ENCODE data around the gene LRPPRC. TPM values are rescaled to one million over a fixed set of nuclear protein-coding genes. Genes with fewer than 3 reads are reported as not detected.

Gene LRPPRC
- total RNA-seq, 1 donor from 2014 or later = 80.3 TPM

- no peak for DNase-seq (ENCODE audit: low read depth)
Observed at GRCh38 chr2:43980902-43981301, 14.9 kb downstream of the LRPPRC start.

GRCh38 chr2:43977677-43978375 lies 18.0 kb downstream of the LRPPRC start:
- DNase-seq (ENCODE audit: low read depth) = no peak

- no peak for DNase-seq (ENCODE audit: low read depth)
Observed at GRCh38 chr2:43960921-43961320, 34.9 kb downstream of the LRPPRC start.

DNA sequence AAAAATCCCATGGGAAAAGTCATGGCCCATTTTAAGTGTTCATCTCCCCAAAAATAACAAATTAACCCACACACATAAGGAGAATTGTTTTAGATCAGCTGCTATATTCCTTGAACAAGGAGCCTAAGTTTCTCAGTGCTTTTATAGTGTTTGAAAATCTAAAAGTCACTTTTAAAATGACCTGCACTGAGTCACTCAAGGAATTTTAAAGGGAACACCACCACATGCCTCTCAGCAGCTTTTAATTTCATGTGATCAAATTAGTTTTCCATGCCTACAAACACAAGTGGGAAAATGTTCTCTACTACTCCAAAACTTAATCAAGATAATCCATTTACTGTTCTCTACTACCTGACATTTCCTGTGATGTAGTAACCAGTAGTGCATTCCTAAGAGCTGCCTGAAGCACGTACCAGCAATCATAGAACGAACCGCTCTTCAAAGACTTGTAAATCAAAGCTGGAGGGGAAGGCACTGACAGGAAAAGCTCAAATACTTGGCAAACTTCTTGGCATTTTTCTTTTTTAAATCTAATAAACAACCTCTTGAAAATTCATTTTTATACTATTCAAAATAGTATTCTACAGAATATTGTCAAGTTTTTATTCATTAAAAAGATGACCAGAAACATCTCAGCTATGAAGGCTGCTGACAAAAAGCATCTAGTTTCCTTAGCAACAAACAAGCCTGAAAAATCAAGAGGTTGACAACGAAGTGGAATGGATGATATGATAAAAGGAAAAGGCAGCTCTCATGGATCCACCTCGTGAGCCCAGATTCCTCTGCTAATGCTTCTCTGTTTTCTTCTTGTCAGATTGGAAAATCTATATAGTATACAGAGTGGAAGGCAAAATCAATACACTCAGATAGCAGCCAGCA lies 37.2 kb downstream of the LRPPRC start:
- DNase-seq (ENCODE audit: low read depth) = no peak

GRCh38 chr2:43950383-43951008 lies 45.3 kb downstream of the LRPPRC start:
- DNase-seq (ENCODE audit: low read depth) = peak; percentile 49

- DNase-seq (ENCODE audit: low read depth) = peak; percentile 33
Observed at GRCh38 chr2:43948370-43948769, 47.4 kb downstream of the LRPPRC start.

DNA sequence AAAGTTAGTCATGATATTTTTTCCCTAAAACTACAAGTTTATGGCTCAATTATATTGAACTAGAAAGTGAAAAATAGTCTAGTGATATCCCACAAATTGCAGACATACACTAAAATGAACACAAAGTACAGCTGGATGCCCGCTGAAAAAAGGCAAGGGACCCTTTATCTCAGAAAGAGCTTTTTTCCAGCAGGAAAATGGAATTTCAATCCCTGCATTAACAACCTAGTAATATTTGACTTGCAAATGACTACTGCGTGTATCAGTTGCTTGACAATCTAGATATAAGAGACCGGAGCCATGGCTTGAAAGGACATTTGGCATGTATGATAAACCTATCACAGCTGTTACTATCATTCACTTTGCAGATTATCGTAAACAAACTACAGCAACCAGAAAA lies 49.1 kb downstream of the LRPPRC start:
- DNase-seq (ENCODE audit: low read depth) = no peak

DNA sequence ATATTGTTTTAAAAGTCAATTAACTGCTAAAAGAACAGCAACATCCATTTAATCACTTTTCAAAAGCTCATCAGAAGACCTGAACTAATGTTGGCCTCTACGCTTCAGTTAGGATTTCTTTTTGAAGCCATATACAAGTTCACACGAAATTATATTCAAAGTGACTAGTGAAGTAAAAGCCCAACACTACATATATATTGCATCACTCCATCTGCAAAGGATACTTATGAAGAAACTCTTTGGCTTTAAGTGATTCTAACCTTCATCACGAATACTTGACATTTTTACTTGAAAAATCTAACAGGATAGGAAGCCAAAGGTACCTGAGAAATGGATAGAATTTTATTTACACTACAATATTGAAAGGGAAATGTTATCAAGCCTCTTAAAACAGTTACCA lies 50.4 kb downstream of the LRPPRC start:
- no peak for DNase-seq (ENCODE audit: low read depth)

DNA sequence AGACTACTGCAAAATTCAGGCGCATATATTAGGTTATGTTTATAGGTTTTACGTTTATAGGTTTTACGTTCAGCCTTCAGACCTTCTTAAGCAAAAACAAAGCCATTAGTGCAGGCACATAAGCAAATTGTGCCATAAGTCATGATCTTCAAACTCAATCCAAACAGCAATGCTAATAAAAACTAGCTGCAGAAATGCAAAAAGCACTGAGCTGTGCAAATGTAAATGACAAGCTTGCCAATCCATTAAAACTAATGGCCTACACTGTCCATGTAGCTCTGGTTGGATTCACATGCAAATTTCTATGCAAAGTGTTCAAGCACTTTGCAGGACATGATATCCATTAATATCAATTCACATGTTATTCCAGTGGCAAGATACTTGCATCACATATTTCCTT lies 50.9 kb downstream of the LRPPRC start:
- no peak for DNase-seq (ENCODE audit: low read depth)

DNA sequence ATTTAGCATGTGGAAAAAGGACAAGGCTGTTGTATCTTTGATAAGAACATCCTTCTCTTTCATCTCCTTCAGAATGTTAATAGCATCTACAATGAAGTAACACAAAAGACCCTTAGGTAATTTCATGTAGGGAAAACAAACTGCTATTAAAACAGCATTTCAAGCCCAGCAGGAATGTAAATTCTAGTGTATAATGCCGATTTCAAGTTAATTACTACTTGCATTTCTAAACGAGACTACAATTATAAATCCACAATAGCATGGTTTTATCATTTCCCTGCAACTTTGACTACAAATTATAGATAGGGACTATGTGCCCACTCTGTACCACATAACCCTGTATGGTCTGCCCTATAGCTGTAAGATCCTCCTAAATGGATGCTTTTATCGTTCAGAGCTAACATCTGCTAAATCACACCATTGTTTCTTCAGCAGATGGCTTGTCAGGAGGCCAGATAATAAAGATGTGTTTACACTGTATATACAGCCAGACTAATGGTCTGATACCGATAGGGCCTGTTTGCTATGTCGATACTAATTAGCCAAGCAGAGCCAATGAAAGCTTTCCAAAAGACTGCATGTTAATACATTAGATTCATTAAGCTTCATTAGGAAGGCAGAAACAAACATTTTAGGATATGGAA lies 51.9 kb downstream of the LRPPRC start:
- no peak for DNase-seq (ENCODE audit: low read depth)

DNA sequence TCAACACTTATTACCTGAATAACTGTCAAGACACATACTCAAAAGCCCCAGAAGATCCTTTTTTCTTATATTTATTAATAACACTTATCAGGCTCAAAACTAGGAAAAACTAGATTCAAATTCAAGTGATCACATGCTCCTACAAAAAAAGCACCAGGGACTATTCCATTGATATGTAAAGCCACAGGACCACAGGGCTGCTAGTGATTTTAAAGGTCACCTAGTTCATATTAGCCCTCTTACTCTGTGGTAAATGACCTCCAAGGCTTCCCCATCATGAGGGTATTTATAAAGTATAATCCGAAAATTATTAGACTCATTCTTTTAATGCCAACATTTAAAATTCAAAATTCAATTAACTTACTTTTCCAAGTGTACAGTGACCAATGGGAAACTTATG lies 52.5 kb downstream of the LRPPRC start:
- no peak for DNase-seq (ENCODE audit: low read depth)

- no peak for DNase-seq (ENCODE audit: low read depth)
Observed at GRCh38 chr2:43942881-43943280, 52.9 kb downstream of the LRPPRC start.

DNA sequence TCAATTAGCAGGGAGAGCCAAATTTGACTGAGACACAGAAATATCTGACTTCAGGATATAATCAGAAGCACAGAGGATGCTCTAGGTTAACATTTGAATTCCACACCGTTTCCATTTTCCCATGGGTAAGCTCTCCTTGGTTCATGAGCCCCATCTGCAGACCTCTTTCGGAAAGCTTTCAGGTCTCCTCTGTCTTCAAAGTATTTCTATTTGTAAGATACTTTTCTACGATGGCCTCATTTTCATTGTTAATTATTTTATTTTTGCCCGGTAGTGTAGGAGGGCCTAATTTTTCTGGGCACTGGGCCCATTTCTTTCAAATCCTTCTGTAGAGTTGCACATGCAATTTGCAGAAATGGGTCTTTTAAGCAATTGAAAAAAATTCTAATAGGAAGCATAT lies 53.8 kb downstream of the LRPPRC start:
- DNase-seq (ENCODE audit: low read depth) = no peak

DNA sequence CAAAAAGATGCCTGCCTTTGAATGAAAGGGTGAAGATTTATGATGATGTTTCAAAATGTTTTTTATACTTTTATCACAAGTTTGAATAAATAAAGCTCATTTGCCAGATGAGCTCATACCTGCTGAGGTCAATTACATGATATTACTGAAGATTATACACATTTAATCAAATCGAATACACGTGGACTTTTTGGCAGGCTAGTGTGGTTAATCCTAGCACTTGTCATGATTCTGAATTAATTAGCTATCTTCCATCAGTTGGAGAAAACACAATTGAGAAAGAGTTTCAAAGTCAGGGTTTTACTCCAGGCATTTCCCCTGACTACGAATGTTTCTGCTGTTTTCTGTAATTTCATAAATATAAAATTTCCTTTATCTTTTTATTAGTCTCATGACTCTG lies 54.4 kb downstream of the LRPPRC start:
- no peak for DNase-seq (ENCODE audit: low read depth)

DNA sequence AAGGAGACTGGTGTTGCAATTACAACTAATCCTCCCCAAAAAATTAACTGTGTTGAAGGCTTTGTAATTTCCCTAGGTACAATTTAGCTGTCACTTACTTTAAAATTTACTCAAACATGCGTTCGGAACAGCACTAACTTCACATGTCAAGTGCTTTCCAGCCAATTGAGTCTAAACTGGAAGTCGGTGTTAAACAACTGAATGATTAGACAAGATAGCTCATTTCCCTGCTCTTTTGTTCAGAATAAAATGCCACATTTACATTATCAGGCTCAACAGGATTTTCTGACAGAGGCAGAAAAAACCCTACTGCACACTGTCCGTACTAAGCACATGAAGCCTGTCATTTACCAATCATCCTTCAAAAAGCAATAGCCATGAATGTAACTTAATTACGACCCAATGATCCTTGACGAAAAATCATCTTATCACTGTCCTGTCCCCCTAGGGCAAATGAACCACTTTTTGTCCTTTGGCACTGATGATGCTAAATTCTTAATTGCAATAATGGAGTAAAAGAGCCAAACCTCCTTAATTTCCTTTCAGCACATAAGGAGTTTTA lies 56.0 kb downstream of the LRPPRC start:
- no peak for DNase-seq (ENCODE audit: low read depth)

GRCh38 chr2:43937269-43937820 lies 58.4 kb downstream of the LRPPRC start:
- DNase-seq (ENCODE audit: low read depth) = no peak

- no peak for DNase-seq (ENCODE audit: low read depth)
Observed at GRCh38 chr2:43934567-43934966, 61.2 kb downstream of the LRPPRC start.

GRCh38 chr2:43931293-43931692 lies 64.5 kb downstream of the LRPPRC start:
- DNase-seq (ENCODE audit: low read depth) = no peak

DNA sequence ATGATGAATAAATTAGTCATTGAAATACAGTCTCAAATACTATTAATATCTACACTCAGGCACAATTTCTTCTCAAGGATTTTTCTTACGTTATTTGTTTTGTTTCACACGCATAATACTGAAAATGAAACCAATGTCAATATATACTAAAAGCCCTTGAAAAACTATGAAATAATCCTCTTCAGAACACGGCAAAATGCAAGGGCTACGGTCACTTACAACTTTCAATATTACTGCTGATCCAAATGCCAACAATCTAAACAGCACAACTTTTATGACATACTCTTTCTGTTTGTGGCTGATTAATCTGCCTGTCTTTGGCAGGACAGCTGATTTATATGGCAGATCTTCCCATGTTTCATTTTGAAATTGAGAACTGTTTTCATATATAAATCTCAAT lies 68.3 kb downstream of the LRPPRC start:
- DNase-seq (ENCODE audit: low read depth) = no peak

DNA sequence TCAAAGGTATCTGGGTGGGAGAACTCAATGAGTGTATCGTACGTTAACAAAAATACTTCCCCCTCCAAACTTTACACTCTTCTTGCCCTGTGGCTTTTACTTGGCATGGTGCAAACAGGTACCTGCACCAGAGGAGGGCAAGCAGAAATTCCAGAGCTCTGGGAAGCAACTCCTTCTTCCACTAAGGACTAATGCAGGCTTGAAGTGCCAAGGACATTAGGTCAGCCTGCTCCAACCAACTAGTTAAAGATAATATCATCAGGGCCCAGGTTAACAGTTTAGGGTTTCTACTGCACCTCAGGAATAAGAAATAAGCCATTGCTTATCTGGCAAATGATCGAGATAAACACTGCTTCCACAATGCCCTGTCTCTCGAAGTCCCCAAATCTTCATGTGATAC lies 70.4 kb downstream of the LRPPRC start:
- no peak for DNase-seq (ENCODE audit: low read depth)

- DNase-seq (ENCODE audit: low read depth) = no peak
Observed at GRCh38 chr2:43924463-43924862, 71.3 kb downstream of the LRPPRC start.

Data from myocyte (in vitro differentiated cells).